Stimulated activated CD8-positive, alpha-beta memory T cell treated with anti-CD3 and anti-CD28 coated beads, Interleukin-12 subunit alpha, Interleukin-12 subunit beta, amount 100 ng/mL, for 1 hour (primary cell): ENCODE measurements around the gene TBL3.
"Not testable (repeated sequence)": the region's sequence is repeated elsewhere in the genome, so short reads cannot be mapped to it uniquely, and the experiment has no call there.

Experiments
- DNase-seq: peaks from one replicate; pipeline ENCODE4 v3.0.0-alpha.2; 2020; ENCODE audit warnings: low read depth

TBL3 gene

DNA sequence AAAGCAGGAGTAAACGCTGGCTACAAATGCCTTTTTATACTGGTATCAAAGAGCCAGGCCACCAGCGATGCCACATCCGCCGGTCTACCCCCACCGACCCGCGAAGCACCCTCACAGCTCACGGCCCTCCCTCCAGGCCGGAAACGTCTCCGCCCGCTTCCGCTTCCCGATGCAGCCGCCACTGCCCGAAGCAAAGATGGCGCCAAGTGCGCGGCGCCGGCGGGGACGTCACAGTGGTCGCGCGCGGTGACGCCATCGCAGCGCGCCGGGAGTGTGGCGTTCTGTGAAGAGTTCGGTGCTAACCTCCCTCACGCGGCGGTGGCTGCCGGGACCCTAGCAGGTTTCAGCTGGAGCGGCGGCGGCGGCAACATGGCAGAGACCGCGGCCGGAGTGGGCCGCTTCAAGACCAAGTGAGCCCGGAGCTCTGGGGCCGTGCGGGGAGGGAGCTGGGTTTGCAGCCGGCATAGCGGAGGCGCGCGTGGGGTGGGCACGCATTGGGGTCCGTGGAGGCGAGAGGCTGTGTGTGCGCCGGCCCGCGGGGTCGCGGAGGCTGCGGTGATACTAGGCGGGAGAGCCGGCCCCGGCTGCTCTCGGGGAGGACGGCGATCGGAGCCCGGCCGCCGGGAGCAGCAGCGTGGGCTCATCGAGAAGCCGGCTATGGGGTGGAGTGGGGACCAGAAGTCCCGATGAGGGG lies at the start of gene TBL3:
TBL3 (plus strand) TSS at position 258 of the 694 bp plus-strand sequence; CDS start at position 370, 112 bp downstream.
- peak; percentile 94 for DNase-seq

- no peak for DNase-seq
Observed at GRCh38 chr16:1922357-1922756, 49.5 kb upstream of the TBL3 start.

GRCh38 chr16:1923299-1924034 lies 48.4 kb upstream of the TBL3 start:
- no peak for DNase-seq

- no peak for DNase-seq
Observed at GRCh38 chr16:1924095-1924494, 47.8 kb upstream of the TBL3 start.

- no peak for DNase-seq
Observed at GRCh38 chr16:1926271-1926670, 45.6 kb upstream of the TBL3 start.

- DNase-seq, result no peak
Observed at GRCh38 chr16:1929105-1929504, 42.7 kb upstream of the TBL3 start.

DNA sequence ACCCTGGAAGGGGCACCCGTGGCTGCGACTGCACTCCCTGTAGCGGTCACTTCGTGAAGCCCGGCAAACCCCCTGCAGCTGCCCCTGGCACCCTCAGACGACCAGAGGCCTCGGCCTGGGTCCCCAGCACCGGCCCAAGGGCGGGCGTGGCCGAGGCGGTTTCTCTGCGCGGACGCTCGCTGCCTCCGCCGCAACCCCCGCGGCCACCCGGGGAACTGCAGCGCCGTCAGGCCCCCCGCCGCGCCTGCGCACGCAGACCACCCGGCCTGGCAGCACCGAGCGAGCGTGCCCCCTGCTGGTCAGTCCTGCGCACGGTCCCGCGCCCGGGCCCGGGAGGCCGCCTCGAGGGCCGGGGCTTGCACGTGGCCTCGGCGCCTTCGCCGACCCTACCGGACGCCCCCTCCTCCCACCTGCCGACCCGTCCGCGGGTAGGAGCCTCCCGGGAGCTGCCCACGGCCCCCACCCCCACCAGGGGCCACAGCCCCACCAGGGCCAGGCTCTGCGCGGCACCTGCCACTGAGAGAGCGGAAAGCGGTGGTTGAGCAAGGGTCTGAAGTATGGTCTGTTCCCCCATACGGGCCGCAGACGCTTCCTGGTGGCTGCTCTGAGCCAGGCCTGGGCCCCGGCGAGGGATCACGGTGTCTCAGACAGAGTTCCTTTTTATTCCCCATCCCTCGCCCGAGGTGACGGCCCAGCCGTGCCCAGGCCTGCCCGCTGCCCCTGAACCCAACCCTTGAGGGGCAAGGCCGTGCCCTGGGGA lies 42.1 kb upstream of the TBL3 start:
- peak; percentile 90 for DNase-seq

DNA sequence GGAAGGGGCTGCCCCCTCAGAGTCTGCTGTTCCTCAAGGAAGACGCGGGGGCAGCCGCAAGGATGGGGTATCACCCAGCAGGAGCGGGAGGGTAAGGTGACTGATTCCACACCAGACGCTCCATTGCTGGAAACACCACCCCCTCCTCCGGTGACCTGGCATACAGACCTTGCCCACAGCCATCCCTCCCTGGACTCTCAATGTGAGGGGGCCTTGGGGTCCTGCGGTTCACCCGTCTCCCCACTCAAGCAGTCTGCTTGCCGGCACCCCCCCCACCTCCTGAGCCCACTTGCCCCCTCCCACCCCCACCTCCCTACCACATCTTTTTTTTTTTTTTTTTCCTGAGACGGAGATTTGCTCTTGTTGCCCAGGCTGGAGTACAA lies 41.5 kb upstream of the TBL3 start:
- DNase-seq, result no peak

- DNase-seq, result no peak
Observed at GRCh38 chr16:1932050-1933028, 39.5 kb upstream of the TBL3 start.

DNA sequence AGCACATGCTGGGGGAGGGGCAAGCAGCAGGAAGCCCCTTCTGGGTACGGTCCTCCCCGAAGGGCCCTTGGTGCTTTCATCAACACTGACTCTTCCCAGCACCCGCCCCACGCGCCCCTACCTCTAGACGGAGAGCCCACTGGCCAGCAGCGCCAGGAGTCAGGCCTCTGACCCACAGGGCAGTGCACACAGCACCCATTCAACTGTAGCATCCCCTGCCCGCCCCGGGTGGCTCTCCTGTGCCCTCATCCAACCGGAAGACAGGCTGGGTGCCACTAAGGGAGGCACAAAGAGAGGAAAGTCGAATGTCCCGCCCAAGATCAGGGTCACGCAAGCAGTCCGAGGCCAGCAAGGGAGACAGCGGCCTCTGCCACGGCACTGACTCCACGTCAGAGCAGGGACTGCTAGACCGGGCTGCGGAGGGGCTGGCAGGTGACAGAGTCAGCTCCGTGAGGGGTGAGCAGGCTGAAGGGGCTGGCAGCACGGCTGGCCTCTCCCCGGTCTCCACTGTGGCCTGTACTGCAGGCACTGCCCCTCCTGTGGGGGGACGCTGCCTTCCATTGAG lies 38.7 kb upstream of the TBL3 start:
- no peak for DNase-seq

GRCh38 chr16:1936945-1937479 lies 34.8 kb upstream of the TBL3 start:
- DNase-seq, result no peak

GRCh38 chr16:1938316-1938715 lies 33.5 kb upstream of the TBL3 start:
- no peak for DNase-seq

- DNase-seq, result no peak
Observed at GRCh38 chr16:1938910-1939309, 32.9 kb upstream of the TBL3 start.

DNA sequence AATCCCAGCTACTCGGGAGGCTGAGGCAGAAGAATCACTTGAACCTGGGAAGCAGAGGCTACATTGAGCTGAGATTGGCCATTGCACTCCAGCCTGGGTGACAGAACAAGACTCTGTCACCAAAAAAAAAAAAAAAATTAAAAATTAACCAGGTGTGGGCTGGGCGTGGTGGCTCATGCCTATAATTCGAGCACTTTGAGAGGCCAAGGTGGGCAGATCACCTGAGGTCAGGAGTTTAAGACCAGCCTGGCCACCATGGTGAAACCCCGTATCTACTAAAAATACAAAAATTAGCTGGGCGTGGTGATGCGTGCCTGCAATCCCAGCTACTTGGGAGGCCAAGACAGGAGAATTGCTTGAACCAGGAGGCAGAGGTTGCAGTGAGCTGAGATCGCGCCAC lies 32.0 kb upstream of the TBL3 start:
- DNase-seq, result not testable (repeated sequence)

GRCh38 chr16:1940273-1941161 lies 31.3 kb upstream of the TBL3 start:
- no peak for DNase-seq

GRCh38 chr16:1941162-1942046 lies 30.4 kb upstream of the TBL3 start:
- no peak for DNase-seq

DNA sequence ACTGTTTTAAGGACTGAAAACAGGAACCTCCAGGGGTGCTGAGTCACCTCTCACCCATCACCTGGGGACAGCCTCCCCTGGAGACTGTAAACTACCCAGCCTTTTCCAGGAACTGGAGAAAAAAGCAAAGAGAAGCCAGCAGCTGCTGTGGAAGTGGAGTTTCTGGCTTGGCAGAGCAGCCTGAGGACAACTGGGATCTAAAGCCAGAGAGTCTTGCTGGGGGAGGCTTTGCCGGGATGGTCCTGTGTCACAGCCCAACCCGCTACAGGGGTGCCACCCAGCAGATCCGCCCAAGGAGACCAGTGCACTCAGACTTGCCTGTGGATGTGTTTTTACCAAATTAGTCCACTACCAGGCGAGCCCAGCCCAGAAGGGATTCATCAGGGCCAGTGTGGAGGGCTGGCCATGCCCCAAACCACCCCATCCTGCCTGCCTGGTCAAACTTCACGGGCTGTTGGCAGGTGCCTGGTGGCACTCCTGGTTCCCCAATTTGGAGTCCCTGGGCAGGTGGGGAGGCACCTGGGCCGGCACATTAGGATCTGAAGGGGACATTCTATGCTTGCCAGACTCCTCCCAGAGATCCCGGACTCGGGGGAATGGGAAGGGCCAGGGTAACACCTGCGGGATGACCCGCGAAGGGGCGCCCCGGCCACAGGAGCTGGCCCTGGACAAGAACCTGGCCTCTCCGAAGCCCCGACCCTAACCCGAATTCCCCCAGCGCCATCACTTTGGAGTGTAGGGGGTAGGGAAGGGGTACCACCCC lies 29.6 kb upstream of the TBL3 start:
- no peak for DNase-seq
